ENCODE results near the gene ASPSCR1.

- no peak for TF ChIP-seq POLR2A (IDR thresholded peaks at IDR 0.05)
- no peak for TF ChIP-seq POLR2AphosphoS5 (IDR thresholded peaks at IDR 0.05)
- no peak for TF ChIP-seq EP300 (IDR thresholded peaks at IDR 0.05)
- TF ChIP-seq, protein P1, sequence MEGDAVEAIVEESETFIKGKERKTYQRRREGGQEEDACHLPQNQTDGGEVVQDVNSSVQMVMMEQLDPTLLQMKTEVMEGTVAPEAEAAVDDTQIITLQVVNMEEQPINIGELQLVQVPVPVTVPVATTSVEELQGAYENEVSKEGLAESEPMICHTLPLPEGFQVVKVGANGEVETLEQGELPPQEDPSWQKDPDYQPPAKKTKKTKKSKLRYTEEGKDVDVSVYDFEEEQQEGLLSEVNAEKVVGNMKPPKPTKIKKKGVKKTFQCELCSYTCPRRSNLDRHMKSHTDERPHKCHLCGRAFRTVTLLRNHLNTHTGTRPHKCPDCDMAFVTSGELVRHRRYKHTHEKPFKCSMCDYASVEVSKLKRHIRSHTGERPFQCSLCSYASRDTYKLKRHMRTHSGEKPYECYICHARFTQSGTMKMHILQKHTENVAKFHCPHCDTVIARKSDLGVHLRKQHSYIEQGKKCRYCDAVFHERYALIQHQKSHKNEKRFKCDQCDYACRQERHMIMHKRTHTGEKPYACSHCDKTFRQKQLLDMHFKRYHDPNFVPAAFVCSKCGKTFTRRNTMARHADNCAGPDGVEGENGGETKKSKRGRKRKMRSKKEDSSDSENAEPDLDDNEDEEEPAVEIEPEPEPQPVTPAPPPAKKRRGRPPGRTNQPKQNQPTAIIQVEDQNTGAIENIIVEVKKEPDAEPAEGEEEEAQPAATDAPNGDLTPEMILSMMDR (IDR thresholded peaks at IDR 0.05) = no peak
These were observed 87.2 kb downstream of the ASPSCR1 start for GRCh38 chr17:82064433-82065192.

All from gastroesophageal sphincter (tissue), 3 donors.